IPS-20b (cell line): ENCODE measurements around the gene IYD.
"Not testable (repeated sequence)": the region's sequence is repeated elsewhere in the genome, so short reads cannot be mapped to it uniquely, and the experiment has no call there.

Experiments used
- H3K27ac ChIP-seq: one replicate; pipeline ENCODE4 v1.5.1; 2013; ENCODE audit warnings: low read length
- H3K27me3 ChIP-seq: 2 replicates; pipeline ENCODE4 v1.6.1; 2013; ENCODE audit warnings: mild to moderate bottlenecking, low read length, inconsistent platforms; ENCODE audit not compliant: insufficient read depth
- H3K36me3 ChIP-seq: 2 replicates; pipeline ENCODE4 v1.6.1; 2013; ENCODE audit warnings: low read depth, mild to moderate bottlenecking, inconsistent platforms, low read length, moderate library complexity; ENCODE audit not compliant: insufficient read depth
- H3K4me1 ChIP-seq: 2 replicates; pipeline ENCODE4 v1.6.1; 2013; ENCODE audit warnings: mild to moderate bottlenecking, control low read depth, inconsistent platforms, low read length, moderate library complexity; ENCODE audit not compliant: insufficient read depth
- H3K4me3 ChIP-seq: 2 replicates; pipeline ENCODE4 v1.5.1; 2013; ENCODE audit warnings: mild to moderate bottlenecking, low read length, inconsistent platforms
- H3K9ac ChIP-seq: 2 replicates; pipeline ENCODE4 v1.6.1; 2013; ENCODE audit warnings: low read depth, mild to moderate bottlenecking, inconsistent platforms, low read length, moderate library complexity
- H3K9me3 ChIP-seq: 2 replicates; pipeline ENCODE4 v1.6.1; 2013; ENCODE audit warnings: mild to moderate bottlenecking, low read depth, low read length, inconsistent platforms; ENCODE audit not compliant: insufficient read depth

IYD gene

GRCh38 chr6:150445486-150445885 lies 76.7 kb downstream of the IYD start:
- Histone ChIP-seq H3K36me3 (no peaks in the 10 kb centered on the region), H3K27me3 (no peaks in the 10 kb centered on the region), H3K9ac (no peak overlapping the region), H3K4me3 (no peak overlapping the region), H3K9me3 (no peaks in the 10 kb centered on the region), H3K27ac (no peak overlapping the region), H3K4me1 (no peaks in the 10 kb centered on the region)

GRCh38 chr6:150448221-150448620 lies 79.4 kb downstream of the IYD start:
- Histone ChIP-seq H3K27me3 (no peaks in the 10 kb centered on the region), H3K27ac (no peak overlapping the region), H3K4me1 (0 out of 2 replicates have a peak, but pooled peaks cover 3% of the 10 kb centered on the region), H3K36me3 (no peaks in the 10 kb centered on the region), H3K4me3 (no peak overlapping the region), H3K9me3 (no peaks in the 10 kb centered on the region), H3K9ac (no peak overlapping the region)

- H3K4me3 ChIP-seq, H3K27me3 ChIP-seq, H3K36me3 ChIP-seq, H3K9me3 ChIP-seq, H3K27ac ChIP-seq, H3K4me1 ChIP-seq, H3K9ac ChIP-seq: not testable (repeated sequence)
These were observed 80.2 kb downstream of the IYD start for GRCh38 chr6:150449055-150449454.

- Histone ChIP-seq H3K9me3 (no peaks in the 10 kb centered on the region), H3K27ac (no peak overlapping the region), H3K9ac (no peak overlapping the region), H3K27me3 (no peaks in the 10 kb centered on the region), H3K36me3 (no peaks in the 10 kb centered on the region), H3K4me1 (0 out of 2 replicates have a peak, but pooled peaks cover 4% of the 10 kb centered on the region), H3K4me3 (no peak overlapping the region)
These were observed 82.1 kb downstream of the IYD start for GRCh38 chr6:150450918-150451317.

GRCh38 chr6:150451807-150452427 lies 83.1 kb downstream of the IYD start:
- H3K27me3 ChIP-seq: no peaks in the 10 kb centered on the region
- 0 out of 2 replicates have a peak, but pooled peaks cover 4% of the 10 kb centered on the region for H3K4me1 ChIP-seq
- no peak overlapping the region for H3K4me3 ChIP-seq
- H3K36me3 ChIP-seq: no peaks in the 10 kb centered on the region
- no peak overlapping the region for H3K27ac ChIP-seq
- H3K9me3 ChIP-seq: no peaks in the 10 kb centered on the region
- no peak overlapping the region for H3K9ac ChIP-seq

GRCh38 chr6:150452428-150453243 lies 83.8 kb downstream of the IYD start:
- H3K4me3 ChIP-seq: no peak overlapping the region
- no peak overlapping the region for H3K9ac ChIP-seq
- no peaks in the 10 kb centered on the region for H3K36me3 ChIP-seq
- no peaks in the 10 kb centered on the region for H3K9me3 ChIP-seq
- no peak overlapping the region for H3K27ac ChIP-seq
- H3K4me1 ChIP-seq: 0 out of 2 replicates have a peak, but pooled peaks cover 4% of the 10 kb centered on the region
- no peaks in the 10 kb centered on the region for H3K27me3 ChIP-seq

- Histone ChIP-seq H3K9ac (no peak overlapping the region), H3K36me3 (no peaks in the 10 kb centered on the region), H3K4me1 (0 out of 2 replicates have a peak, but pooled peaks cover 4% of the 10 kb centered on the region), H3K9me3 (no peaks in the 10 kb centered on the region), H3K4me3 (no peak overlapping the region), H3K27ac (no peak overlapping the region), H3K27me3 (no peaks in the 10 kb centered on the region)
These were observed 84.5 kb downstream of the IYD start for GRCh38 chr6:150453357-150453756.
